ENCODE results near the gene KRTAP10-1. TPM values are rescaled to one million over a fixed set of nuclear protein-coding genes. Genes with fewer than 3 reads are reported as not detected.

Gene KRTAP10-1
- total RNA-seq, 1 experiment from 2014 or later: not detected

DNA sequence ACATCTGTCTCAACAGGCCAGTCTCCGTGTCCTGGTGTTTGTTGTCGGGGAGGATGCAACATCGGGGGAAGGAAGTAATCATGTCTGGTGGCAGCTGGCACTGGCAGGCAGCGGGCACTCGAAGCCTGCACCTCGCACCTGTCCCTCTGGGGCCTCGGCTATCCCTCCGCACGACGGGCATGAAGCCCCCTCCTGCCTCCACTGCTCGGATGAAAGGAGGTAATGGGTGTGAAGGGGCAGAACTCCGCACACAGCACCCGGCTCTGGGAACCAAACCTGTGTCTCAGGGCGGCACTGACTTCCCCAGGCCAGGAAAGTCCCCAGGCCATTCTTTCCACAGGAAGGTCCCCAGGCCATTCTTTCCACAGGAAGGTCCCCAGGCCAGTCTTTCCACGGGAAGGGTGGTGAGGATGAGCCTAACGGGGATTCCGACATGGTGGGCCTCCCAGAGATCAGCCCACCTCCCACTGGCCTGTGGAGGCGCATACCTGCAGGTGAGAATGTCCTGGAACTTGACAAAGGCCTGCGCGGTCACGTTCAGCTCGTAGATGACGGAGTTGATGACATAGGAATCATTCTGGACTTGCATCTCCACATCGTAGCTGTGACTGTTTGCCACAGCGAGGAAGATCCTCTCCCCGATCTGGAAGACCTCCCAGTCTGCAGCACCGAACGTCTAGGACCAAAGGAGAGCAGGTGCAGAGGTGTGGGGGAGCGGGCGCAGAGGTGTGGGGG lies 31.1 kb downstream of the KRTAP10-1 start:
- Histone ChIP-seq H3K27ac (ENCODE audit: insufficient read length, low read depth, low read length) (no peak overlapping the region), H3T11ph (ENCODE audit: low read length) (no peak overlapping the region), H2AK5ac (ENCODE audit: insufficient read length, low read length) (no peak overlapping the region), H3K18ac (ENCODE audit: insufficient read length, low read depth, low read length) (no peak overlapping the region), H3K4ac (ENCODE audit: low read depth, low read length) (no peak overlapping the region), H4K5ac (ENCODE audit: insufficient read length, low read depth, low read length) (no peak overlapping the region), H4K8ac (replicated peaks; ENCODE audit: insufficient read length, low read depth, low read length) (no peak overlapping the region), H4K20me1 (ENCODE audit: control insufficient read depth, insufficient read depth, insufficient read length) (peaks cover 5% of the 10 kb centered on the region), H3K79me2 (ENCODE audit: insufficient read depth, low read length) (no peaks in the 10 kb centered on the region), H3K14ac (ENCODE audit: insufficient read depth, low read length) (no peak overlapping the region), H2BK20ac (ENCODE audit: low read depth, low read length, poor library complexity, severe bottlenecking) (no peak overlapping the region), H2BK15ac (ENCODE audit: low read depth, low read length) (no peak overlapping the region), H3K4me2 (ENCODE audit: insufficient read depth, insufficient read length, low read length) (no peak overlapping the region), H3K23ac (ENCODE audit: insufficient read length, low read depth, low read length) (no peak overlapping the region), H2BK12ac (ENCODE audit: insufficient read length, low read depth, low read length) (no peak overlapping the region), H3K27me3 (ENCODE audit: insufficient read depth, low read length) (no peaks in the 10 kb centered on the region), H3K79me1 (ENCODE audit: insufficient read depth, low read depth, low read length, poor library complexity, severe bottlenecking) (no peaks in the 10 kb centered on the region), H3K56ac (ENCODE audit: insufficient read length, low read depth, low read length) (no peak overlapping the region), H3K9ac (ENCODE audit: extremely low read depth, insufficient read length, low read length) (no peak overlapping the region), H2AFZ (ENCODE audit: low read length) (no peak overlapping the region), H2BK5ac (ENCODE audit: insufficient read length, low read length) (no peak overlapping the region), H3K9me3 (ENCODE audit: control insufficient read depth, low read depth, low read length) (no peaks in the 10 kb centered on the region), H4K91ac (ENCODE audit: insufficient read length, low read depth, low read length) (no peak overlapping the region), H3K4me1 (ENCODE audit: insufficient read depth, low read length) (no peaks in the 10 kb centered on the region), H2BK120ac (ENCODE audit: low read depth, low read length, poor library complexity, severe bottlenecking) (no peak overlapping the region), H3K23me2 (ENCODE audit: insufficient read length, low read depth, low read length, poor library complexity, severe bottlenecking) (no peaks in the 10 kb centered on the region)
- DNase-seq: no peak
- Mint-ChIP-seq H3K36me3 (ENCODE audit: insufficient read depth in 1 of 3, low read depth in 3 of 3) (peaks cover 0 to 6% (median 3%) of the 10 kb centered on the region in 3 experiments; a peak in 4 of 7 replicates), H3K27ac (no peak overlapping the region), H3K9me3 (no peaks in the 10 kb centered on the region), H3K4me3 (no peak overlapping the region), H3K4me1 (peaks cover 0 to 5% of the 10 kb centered on the region in 2 experiments; a peak in 2 of 4 replicates), H3K27me3 (ENCODE audit: low read depth) (no peaks in the 10 kb centered on the region)
- no CpG with 5 or more reads among the region's 30 CpGs for WGBS (ENCODE audit: extremely low coverage, insufficient read length, low lambda C conversion rate)
- TF ChIP-seq, protein P1, sequence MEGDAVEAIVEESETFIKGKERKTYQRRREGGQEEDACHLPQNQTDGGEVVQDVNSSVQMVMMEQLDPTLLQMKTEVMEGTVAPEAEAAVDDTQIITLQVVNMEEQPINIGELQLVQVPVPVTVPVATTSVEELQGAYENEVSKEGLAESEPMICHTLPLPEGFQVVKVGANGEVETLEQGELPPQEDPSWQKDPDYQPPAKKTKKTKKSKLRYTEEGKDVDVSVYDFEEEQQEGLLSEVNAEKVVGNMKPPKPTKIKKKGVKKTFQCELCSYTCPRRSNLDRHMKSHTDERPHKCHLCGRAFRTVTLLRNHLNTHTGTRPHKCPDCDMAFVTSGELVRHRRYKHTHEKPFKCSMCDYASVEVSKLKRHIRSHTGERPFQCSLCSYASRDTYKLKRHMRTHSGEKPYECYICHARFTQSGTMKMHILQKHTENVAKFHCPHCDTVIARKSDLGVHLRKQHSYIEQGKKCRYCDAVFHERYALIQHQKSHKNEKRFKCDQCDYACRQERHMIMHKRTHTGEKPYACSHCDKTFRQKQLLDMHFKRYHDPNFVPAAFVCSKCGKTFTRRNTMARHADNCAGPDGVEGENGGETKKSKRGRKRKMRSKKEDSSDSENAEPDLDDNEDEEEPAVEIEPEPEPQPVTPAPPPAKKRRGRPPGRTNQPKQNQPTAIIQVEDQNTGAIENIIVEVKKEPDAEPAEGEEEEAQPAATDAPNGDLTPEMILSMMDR (conservative IDR thresholded peaks at IDR 0.05): no peak
